Left ventricle myocardium inferior (tissue), 1 donor: ENCODE measurements around the gene TENM3. TPM values are rescaled to one million over a fixed set of nuclear protein-coding genes. Genes with fewer than 3 reads are reported as not detected.

Source experiments
- DNase-seq: peaks from one replicate; pipeline ENCODE4 v3.0.0-alpha.2; 2020
- H3K27ac ChIP-seq: fragments of 200-600 bp; replicated peaks from 2 replicates; pipeline ENCODE4 v1.8.0; 2021
- H3K27me3 ChIP-seq: fragments of 200-600 bp; 2 replicates; pipeline ENCODE4 v1.8.0; 2021; ENCODE audit warnings: low read depth
- H3K36me3 ChIP-seq: fragments of 200-600 bp; 2 replicates; pipeline ENCODE4 v1.8.0; 2021
- H3K4me1 ChIP-seq: fragments of 200-600 bp; 2 replicates; pipeline ENCODE4 v1.8.0; 2021
- H3K4me3 ChIP-seq: fragments of 200-600 bp; 2 replicates; pipeline ENCODE4 v1.8.0; 2021; ENCODE audit warnings: mild to moderate bottlenecking, moderate library complexity
- H3K9me3 ChIP-seq: fragments of 200-600 bp; replicated peaks from 2 replicates; pipeline ENCODE4 v1.8.0; 2021
- intact Hi-C: fragments of 100-400 bp; cut with micrococcal nuclease; formaldehyde crosslinking; loops from one replicate; pipeline ENCODE4 v1.11.0; 2022
- total RNA-seq: library from RNA; stranded (reverse); fragmentation: NEBNext Ultra II Directional; extraction: Animal tissue kit (Norgen Biotek cat#: 25700); gene quantifications from one replicate; pipeline ENCODE4 v1.2.1, GENCODE V29; 2021
- TF ChIP-seq, protein P1 (sequence below): fragments of 200-600 bp; IDR thresholded peaks from 2 replicates; pipeline ENCODE4 v1.8.0; 2021; ENCODE audit warnings: antibody characterized with exemption, mild to moderate bottlenecking, borderline replicate concordance
- donor health status: DM: no; HTN: yes; CAD: no; lungs with severe emphysema.

The TENM3 gene
- total RNA-seq, 1 donor from 2014 or later = 1.5 TPM

DNA sequence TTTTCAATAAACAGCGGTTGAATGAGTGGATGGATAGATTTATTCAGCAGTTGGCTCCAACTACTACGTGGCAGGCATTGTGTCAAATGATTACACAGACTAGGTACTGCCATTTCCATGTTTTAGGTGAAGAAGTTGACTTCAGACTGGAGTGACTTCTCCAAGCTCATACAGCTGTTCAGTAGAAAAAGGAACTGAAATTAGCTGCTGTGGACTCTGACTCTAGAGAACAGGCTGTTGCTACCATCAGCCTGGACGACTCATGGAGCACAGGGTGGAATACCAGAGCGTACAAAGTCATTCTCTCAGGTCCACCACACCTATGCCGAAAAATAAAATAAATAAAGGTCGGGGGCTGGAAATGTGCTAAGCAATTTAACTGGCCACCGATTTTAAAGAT is 45.3 kb downstream of the TENM3 start:
- Histone ChIP-seq H3K4me1 (no peaks in the 10 kb centered on the region), H3K27me3 (peaks cover 10% of the 10 kb centered on the region), H3K27ac (no peak overlapping the region), H3K9me3 (no peaks in the 10 kb centered on the region), H3K4me3 (no peak overlapping the region), H3K36me3 (no peaks in the 10 kb centered on the region)
- TF ChIP-seq, protein P1, sequence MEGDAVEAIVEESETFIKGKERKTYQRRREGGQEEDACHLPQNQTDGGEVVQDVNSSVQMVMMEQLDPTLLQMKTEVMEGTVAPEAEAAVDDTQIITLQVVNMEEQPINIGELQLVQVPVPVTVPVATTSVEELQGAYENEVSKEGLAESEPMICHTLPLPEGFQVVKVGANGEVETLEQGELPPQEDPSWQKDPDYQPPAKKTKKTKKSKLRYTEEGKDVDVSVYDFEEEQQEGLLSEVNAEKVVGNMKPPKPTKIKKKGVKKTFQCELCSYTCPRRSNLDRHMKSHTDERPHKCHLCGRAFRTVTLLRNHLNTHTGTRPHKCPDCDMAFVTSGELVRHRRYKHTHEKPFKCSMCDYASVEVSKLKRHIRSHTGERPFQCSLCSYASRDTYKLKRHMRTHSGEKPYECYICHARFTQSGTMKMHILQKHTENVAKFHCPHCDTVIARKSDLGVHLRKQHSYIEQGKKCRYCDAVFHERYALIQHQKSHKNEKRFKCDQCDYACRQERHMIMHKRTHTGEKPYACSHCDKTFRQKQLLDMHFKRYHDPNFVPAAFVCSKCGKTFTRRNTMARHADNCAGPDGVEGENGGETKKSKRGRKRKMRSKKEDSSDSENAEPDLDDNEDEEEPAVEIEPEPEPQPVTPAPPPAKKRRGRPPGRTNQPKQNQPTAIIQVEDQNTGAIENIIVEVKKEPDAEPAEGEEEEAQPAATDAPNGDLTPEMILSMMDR = no peak
- intact Hi-C loops = no loop called here
- DNase-seq = no peak

DNA sequence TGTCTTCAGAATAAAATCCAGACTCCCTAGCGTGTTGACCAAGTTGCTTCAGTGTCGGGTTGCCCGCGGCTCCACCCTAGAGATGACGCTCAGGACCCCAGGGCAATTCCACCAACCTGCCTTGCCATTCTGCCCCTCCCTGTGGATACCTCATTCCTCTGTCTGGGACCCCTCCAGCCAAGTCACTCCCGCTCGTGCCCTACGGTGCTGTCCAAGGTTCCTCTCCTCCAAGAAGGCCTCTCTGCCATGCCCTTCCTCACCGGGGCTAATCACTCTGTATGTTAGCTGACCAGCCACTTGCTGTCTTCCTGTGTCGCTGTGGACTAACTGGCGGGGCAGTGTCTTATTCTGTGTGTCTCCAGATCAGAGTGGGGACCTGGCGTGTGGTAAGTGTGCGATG is 46.6 kb downstream of the TENM3 start:
- Histone ChIP-seq H3K4me1 (no peaks in the 10 kb centered on the region), H3K4me3 (no peak overlapping the region), H3K9me3 (no peaks in the 10 kb centered on the region), H3K27ac (no peak overlapping the region), H3K36me3 (no peaks in the 10 kb centered on the region), H3K27me3 (peaks cover 10% of the 10 kb centered on the region)
- TF ChIP-seq, protein P1 = no peak
- no peak for DNase-seq
- intact Hi-C loops = no loop called here

DNA sequence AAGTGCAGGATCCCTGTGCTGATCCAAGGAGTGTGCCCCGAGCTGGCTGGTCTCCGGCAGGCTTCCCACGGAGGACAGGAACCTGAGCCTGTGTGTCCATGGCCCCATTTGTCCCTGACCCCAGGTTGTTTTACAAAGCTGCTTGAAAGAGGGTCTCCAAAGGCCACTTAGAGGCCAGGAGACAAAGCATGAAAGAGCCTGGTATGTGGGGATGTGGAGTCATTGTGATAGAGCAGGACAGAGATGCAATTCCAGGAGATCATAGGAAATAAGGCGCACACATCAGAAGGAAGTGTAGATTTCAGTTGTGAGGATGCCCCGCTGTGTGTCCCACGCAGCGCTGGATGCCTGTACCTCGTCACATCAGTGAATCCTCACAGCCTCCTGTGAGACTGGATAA is 48.0 kb downstream of the TENM3 start:
- no peaks in the 10 kb centered on the region for H3K9me3 ChIP-seq
- H3K36me3 ChIP-seq = no peaks in the 10 kb centered on the region
- H3K27ac ChIP-seq = no peak overlapping the region
- H3K4me3 ChIP-seq = no peak overlapping the region
- no peaks in the 10 kb centered on the region for H3K4me1 ChIP-seq
- DNase-seq = no peak
- TF ChIP-seq, protein P1 = no peak
- intact Hi-C loops = no loop called here
- H3K27me3 ChIP-seq = peaks cover 6% of the 10 kb centered on the region

DNA sequence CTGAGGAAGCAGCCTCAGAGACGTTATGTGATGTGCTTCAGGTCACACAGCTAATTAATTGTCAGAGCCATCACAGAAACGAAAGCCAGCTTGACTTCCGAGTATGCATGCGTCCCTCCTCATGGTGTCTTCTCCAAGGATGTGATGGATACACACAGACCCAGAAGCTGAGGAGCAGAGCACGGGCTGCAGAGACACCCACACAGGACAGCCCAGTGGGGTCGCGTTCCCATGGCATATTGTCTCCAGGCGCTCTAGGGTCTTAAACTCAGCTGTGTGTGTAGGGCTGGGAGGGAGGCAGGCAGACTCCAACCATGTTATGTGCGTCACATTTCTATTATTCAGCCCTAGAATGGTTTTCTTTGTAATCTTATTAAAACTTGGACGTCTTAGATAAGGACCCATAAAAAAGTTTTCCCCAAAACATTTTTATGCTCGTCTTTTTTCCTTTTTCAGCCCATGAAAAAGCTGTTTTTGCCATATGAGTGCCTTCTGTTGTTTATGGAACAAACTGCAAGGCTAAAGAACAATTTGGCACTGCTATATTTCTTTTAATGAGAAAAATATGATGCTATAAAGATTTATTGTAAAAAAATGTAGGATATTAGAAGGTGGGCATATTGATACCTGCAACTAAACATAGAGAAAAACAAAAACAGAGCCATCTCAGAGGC is 48.5 kb downstream of the TENM3 start:
- intact Hi-C loops = no loop called here
- H3K4me1 ChIP-seq = no peaks in the 10 kb centered on the region
- TF ChIP-seq, protein P1 = no peak
- H3K27me3 ChIP-seq = peaks cover 6% of the 10 kb centered on the region
- H3K9me3 ChIP-seq = no peaks in the 10 kb centered on the region
- DNase-seq = no peak
- no peaks in the 10 kb centered on the region for H3K36me3 ChIP-seq
- H3K27ac ChIP-seq = no peak overlapping the region
- H3K4me3 ChIP-seq = no peak overlapping the region

DNA sequence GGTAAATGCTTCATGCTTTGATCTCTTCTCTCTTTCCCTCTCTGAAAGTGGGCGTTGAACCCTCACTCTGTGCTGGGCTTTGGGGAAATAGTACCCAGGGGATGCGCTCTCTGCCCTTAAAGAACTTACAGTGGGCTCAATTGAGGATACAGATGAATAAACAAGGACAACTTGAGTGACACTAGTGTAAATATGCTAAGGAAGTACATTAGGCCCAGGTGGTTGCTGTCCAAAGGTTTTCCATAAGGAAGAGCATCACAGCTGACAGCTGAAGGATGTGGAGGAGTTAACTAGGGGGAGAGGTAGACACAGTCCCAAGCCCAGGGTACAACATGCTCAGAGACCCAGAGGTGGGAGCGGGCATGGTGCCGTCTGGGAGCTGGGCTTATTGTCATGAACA is 49.4 kb downstream of the TENM3 start:
- Histone ChIP-seq H3K27me3 (no peaks in the 10 kb centered on the region), H3K4me1 (no peaks in the 10 kb centered on the region), H3K27ac (no peak overlapping the region), H3K36me3 (no peaks in the 10 kb centered on the region), H3K4me3 (no peak overlapping the region), H3K9me3 (no peaks in the 10 kb centered on the region)
- intact Hi-C loops = no loop called here
- TF ChIP-seq, protein P1 = no peak
- no peak for DNase-seq
